Esophagus (tissue), 2 donors: ENCODE results near the gene MATCAP1. TPM values are rescaled to one million over a fixed set of nuclear protein-coding genes. Genes with fewer than 3 reads are reported as not detected.

Source experiments
- H3K27ac ChIP-seq, 2 donors: one replicate each; pipeline ENCODE4 v1.5.1; 2013; ENCODE audit warnings: low read depth in 2 of 2, mild to moderate bottlenecking in 2 of 2, inconsistent platforms in 1 of 2, low read length in 1 of 2, moderate library complexity in 1 of 2
- H3K27me3 ChIP-seq, 2 donors: one replicate each; pipeline ENCODE4 v1.6.1; 2013; ENCODE audit warnings: low read length in 2 of 2, control low read depth in 1 of 2, mild to moderate bottlenecking in 1 of 2; ENCODE audit not compliant: insufficient read depth in 2 of 2, control insufficient read depth in 1 of 2
- H3K36me3 ChIP-seq, 2 donors: one replicate each; pipeline ENCODE4 v1.6.1; 2013; ENCODE audit warnings: low read length in 1 of 2; ENCODE audit not compliant: control insufficient read depth in 2 of 2, insufficient read depth in 2 of 2
- H3K4me1 ChIP-seq, 2 donors: one replicate each; pipeline ENCODE4 v1.6.1; 2013; ENCODE audit warnings: low read length in 1 of 2; ENCODE audit not compliant: control insufficient read depth in 2 of 2, insufficient read depth in 2 of 2
- H3K4me3 ChIP-seq, 2 donors: one replicate each; pipeline ENCODE4 v1.5.1; 2013; ENCODE audit warnings: low read length in 2 of 2, mild to moderate bottlenecking in 2 of 2, low read depth in 1 of 2, moderate library complexity in 1 of 2
- H3K9me3 ChIP-seq, 2 donors: one replicate each; pipeline ENCODE4 v1.6.1; 2013; ENCODE audit warnings: mild to moderate bottlenecking in 2 of 2, low read depth in 1 of 2, low read length in 1 of 2, moderate library complexity in 1 of 2; ENCODE audit not compliant: control insufficient read depth in 2 of 2, insufficient read depth in 1 of 2
- WGBS, 2 donors: extraction: QIAGEN DNeasy Blood & Tissue Kit; methylation state at CpG; one replicate each; pipeline ENCODE4 v1.1.7; 2013; 5-methylcytosine and 5-hydroxymethylcytosine counted together
- polyA plus RNA-seq, 2 donors: library from polyadenylated mRNA; stranded (reverse); fragments of 200-250 nt; gene quantifications; one replicate each; pipeline ENCODE4 v1.2.3, GENCODE V29; 2013
- donor health status: healthy with polysubstance abuse.
- donor health status: Bipolar disorder and iron deficiency.

MATCAP1 gene
- polyA plus RNA-seq, 2 donors = 18.2 to 30.5 TPM

DNA sequence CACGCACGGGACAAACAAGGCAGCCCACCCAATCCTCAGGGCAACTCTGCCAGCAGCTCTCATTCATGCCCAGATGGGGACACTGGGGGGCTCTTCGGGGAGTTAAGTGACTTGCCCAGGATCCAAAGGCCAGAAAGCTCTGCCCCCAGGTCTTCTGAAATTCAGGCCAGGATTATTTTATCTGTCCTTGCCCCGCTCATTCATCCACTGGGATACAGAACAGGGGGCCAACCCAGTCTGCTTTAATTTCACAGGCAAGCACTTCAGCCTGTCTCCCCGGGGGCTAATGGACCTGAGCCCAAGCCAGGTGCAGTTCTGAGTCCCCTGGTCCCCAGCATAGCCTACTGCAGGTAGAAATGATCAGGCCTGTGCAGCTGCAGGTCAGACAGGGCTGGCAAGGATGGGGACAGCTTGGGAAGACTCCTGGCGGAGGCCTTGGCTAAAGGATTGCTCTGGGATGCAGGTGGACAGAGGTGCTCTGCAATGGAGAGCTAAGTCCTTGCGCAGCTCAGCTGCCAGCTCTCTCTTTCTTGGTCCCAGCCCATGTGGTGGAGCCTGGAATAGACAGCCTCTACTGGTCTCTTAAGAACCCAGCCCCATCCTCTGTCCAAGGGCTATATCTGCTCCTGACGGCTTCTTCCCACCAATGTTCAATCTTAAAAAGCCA lies 32.2 kb downstream of the MATCAP1 start:
- peaks cover 0 to 20% of the 10 kb centered on the region in 2 donors for H3K36me3 ChIP-seq
- H3K27ac ChIP-seq = peak overlapping the region in 1 of 2 donors; percentile 76
- H3K4me3 ChIP-seq = peak overlapping the region in 1 of 2 donors; percentile 55
- peaks cover 0 to 21% of the 10 kb centered on the region in 2 donors for H3K4me1 ChIP-seq
- 46 to 57% methylated on average over 8 of the region's 8 CpGs for WGBS, 2 donors
- no peaks in the 10 kb centered on the region for H3K27me3 ChIP-seq
- no peaks in the 10 kb centered on the region for H3K9me3 ChIP-seq

- Histone ChIP-seq H3K4me3 (peak within 1 kb of the TSS; percentile 55 to 64), H3K36me3 (peaks cover under 1 to 25% of the 10 kb centered on the region in 2 donors), H3K27me3 (no peaks in the 10 kb centered on the region), H3K9me3 (no peaks in the 10 kb centered on the region), H3K27ac (peak within 1 kb of the TSS; percentile 67 to 76), H3K4me1 (peaks cover 0 to 20% of the 10 kb centered on the region in 2 donors)
- 1% methylated on average over 34 of the region's 34 CpGs for WGBS, 2 donors
These were observed 32.8 kb downstream of the MATCAP1 start, which contains the start of gene B3GNT9 for GRCh38 chr16:67150833-67151396. Gene B3GNT9, minus strand, starts transcription at chr16:67150998. Its CDS starts 513 bp downstream, at chr16:67150485.

DNA sequence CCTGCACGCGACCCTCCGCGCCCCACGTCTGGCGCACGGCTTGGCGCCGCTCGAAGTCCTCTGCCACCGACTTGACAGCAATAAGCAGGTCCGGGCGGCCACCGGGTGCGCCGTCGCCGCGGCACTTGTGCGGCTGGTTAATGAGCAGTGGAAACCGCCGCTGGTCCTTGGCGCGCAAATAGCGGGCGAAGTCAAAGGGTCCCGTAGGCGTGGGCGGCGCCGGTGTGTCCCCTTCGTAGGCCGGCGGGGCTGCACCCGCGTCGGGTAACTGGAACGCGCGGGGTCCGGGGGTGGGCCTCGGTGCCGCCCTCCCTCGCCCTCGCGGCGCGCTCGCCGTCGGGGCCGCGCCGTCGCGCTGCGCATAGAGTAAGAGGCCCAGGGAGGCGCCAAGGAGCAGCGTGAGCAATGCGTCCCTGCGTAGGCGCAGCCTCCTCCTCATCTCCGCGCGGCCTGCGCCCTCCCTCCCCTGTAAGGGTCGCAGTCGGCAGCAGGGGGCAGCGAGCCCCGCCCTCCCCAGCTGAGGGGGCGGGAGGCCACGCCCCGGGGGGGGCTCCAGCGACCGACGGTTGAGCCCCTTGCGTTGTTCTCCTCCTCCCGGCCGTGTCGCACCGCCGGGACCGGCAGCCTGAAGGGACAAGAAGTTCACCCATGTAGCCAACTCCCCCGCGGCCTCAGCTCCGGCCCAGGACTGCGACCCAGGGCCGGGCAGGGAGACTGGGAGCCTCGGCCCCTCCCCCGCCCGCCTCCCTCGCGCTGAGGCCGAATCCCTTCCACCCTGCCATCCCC lies 33.5 kb downstream of the MATCAP1 start:
- Histone ChIP-seq H3K36me3 (peaks cover 3 to 30% of the 10 kb centered on the region in 2 donors), H3K9me3 (no peaks in the 10 kb centered on the region), H3K4me3 (peak overlapping the region; percentile 55 to 64), H3K27ac (peak overlapping the region; percentile 67 to 76), H3K4me1 (peaks cover 0 to 16% of the 10 kb centered on the region in 2 donors), H3K27me3 (no peaks in the 10 kb centered on the region)
- 9 to 12% methylated on average over 58 to 94 of the region's 94 CpGs for WGBS, 2 donors

DNA sequence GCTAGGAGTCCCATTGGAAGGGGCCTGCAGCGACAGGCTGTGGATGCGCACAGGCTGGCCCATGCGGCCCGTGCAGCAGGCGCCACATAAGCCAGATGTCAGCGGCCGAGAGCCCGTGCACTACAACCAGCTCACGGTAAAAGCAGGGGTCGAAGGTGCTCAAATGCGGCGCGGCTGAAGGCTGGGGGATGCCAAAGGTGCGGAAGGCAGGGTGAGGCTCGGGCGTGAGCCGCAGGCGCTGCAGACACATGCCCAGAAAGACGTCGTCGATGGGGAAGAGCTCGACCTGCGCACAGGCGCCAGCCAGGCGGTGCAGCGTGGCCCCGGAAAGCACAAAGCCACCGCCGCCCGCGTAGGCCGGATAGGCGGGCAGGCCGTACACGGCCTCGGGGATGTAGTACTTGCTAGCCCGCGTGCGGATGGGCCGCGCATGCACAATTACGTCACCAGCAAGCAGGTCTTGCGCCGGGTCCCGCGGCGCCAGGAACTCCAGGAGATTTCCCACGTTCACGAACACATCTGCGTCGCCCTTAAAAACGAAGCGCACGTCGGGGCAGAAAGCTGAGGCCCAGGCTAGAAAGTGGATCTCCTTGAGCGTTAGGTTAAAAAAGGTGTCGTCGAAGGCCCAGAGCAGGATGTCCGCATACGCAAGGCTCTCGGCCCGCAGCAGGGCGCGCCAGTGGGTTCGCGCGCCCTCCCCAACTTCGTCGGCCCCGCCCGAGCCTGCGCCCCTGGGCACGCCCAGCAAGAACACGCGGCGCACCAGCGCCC lies 34.3 kb downstream of the MATCAP1 start:
- peaks cover 3 to 37% of the 10 kb centered on the region in 2 donors for H3K36me3 ChIP-seq
- no peaks in the 10 kb centered on the region for H3K9me3 ChIP-seq
- WGBS, 2 donors = 73 to 74% methylated on average over 77 of the region's 77 CpGs
- H3K4me3 ChIP-seq = no peak overlapping the region
- H3K27ac ChIP-seq = no peak overlapping the region
- H3K27me3 ChIP-seq = no peaks in the 10 kb centered on the region
- peaks cover 0 to 12% of the 10 kb centered on the region in 2 donors for H3K4me1 ChIP-seq

GRCh38 chr16:67148656-67149275 lies 35.0 kb downstream of the MATCAP1 start:
- H3K4me1 ChIP-seq = peaks cover 0 to 12% of the 10 kb centered on the region in 2 donors
- WGBS, 2 donors = 85 to 92% methylated on average over 11 of the region's 11 CpGs
- H3K27me3 ChIP-seq = no peaks in the 10 kb centered on the region
- H3K9me3 ChIP-seq = no peaks in the 10 kb centered on the region
- no peak overlapping the region for H3K4me3 ChIP-seq
- no peak overlapping the region for H3K27ac ChIP-seq
- H3K36me3 ChIP-seq = peaks cover 3 to 41% of the 10 kb centered on the region in 2 donors

DNA sequence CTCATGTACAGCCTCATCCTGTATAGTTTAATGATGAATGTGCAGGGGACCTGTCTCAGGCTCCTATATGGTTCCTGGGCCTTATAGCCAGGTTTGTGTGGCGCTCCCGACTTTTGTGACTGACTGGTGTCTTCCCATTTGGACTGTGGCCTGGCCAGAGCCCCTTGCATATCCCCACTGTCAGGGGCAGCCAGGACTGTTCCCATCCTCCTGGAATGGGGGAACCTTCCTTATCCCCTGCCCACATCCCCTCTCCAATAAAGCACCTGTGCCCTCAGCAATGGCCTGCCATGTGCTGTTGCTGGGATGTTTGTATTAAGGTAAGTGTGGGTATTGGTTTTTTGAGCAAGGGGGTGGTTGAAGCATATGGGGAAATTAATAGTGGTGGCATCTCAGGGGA lies 35.5 kb downstream of the MATCAP1 start:
- H3K9me3 ChIP-seq = no peaks in the 10 kb centered on the region
- no peak overlapping the region for H3K27ac ChIP-seq
- H3K4me3 ChIP-seq = no peak overlapping the region
- H3K36me3 ChIP-seq = peaks cover 3 to 45% of the 10 kb centered on the region in 2 donors
- no peaks in the 10 kb centered on the region for H3K27me3 ChIP-seq
- H3K4me1 ChIP-seq = peaks cover 0 to 12% of the 10 kb centered on the region in 2 donors
- WGBS, 2 donors = 85 to 88% methylated on average over 2 of the region's 2 CpGs

- Histone ChIP-seq H3K9me3 (no peaks in the 10 kb centered on the region), H3K27ac (peak overlapping the region in 1 of 2 donors; percentile 23), H3K36me3 (peaks cover 3 to 50% of the 10 kb centered on the region in 2 donors), H3K4me1 (peaks cover 0 to 12% of the 10 kb centered on the region in 2 donors), H3K27me3 (no peaks in the 10 kb centered on the region), H3K4me3 (no peak overlapping the region)
- 58 to 62% methylated on average over 4 of the region's 4 CpGs for WGBS, 2 donors
These were observed 36.2 kb downstream of the MATCAP1 start for GRCh38 chr16:67147437-67148140.

GRCh38 chr16:67146523-67147357 lies 37.0 kb downstream of the MATCAP1 start:
- H3K27ac ChIP-seq = peak overlapping the region in 1 of 2 donors; percentile 23
- H3K4me3 ChIP-seq = no peak overlapping the region
- H3K4me1 ChIP-seq = peaks cover 0 to 12% of the 10 kb centered on the region in 2 donors
- peaks cover 7 to 58% of the 10 kb centered on the region in 2 donors for H3K36me3 ChIP-seq
- H3K9me3 ChIP-seq = no peaks in the 10 kb centered on the region
- 86 to 89% methylated on average over 7 of the region's 7 CpGs for WGBS, 2 donors
- H3K27me3 ChIP-seq = no peaks in the 10 kb centered on the region
